ENCODE results near the gene FLII. TPM values are rescaled to one million over a fixed set of nuclear protein-coding genes. Genes with fewer than 3 reads are reported as not detected.

The FLII gene
- total and polyA plus RNA-seq, 3 donors from 2014 or later: 317 to 383 (median 351) TPM

DNA sequence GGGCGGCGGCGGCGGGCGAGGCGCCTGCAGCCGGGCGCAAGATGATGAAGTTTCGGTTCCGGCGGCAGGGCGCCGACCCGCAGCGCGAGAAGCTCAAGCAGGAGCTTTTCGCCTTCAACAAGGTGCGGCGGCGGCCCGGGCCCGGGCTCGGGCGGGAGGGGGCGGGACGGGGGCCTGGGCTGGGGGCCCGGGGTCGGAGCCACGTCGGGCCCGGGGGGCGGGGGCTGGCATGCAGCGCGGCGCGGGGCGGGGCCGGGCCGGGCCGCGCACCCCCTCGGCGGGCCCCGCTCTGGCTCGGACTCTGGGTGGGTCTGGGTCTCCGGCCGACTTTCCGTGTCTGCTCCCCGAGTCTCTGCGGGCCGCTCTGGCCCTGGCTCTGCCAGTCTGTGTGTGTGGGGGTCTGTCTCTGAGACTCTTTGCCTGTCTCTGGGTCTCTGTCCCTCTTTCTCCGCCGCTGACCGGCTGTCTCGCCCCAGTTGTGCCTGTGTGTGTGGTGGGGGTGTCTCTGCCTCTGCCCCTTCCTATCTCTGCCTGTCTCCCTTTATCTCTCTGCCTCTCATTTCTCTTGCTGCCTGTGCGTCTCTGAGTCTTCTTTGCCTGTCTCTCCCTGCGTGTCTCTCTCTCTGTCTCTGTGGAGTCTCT lies 32.8 kb downstream of the FLII start:
- H3K4me1 ChIP-seq: peaks cover 22% of the 10 kb centered on the region

DNA sequence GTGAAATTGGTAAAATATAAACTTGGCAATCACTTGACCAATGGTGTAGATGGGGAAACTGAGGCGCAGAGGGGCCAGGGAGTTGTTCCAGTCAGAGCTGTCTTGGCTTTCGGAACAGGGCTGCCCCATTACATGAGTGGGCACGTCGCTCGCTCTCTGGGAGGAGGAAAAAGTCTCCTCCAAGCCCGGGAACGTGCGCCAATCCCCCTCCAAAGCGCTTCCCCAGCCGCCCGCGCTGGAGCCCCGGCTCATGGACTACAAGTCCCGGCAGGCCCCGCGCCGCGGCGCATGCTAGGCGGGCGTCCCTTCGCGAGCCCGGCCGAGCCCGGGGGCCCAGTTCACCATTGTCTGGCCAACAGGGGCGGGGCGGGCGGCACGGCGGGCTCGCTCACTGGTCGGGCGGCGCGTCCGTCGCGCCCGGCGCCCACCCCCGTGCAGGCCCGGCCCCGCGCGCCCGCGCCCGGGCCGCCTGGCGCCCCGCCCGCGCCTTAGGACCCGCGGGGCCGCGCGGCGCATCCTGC lies 33.4 kb downstream of the FLII start, which contains the start of gene LLGL1:
Gene LLGL1 (plus strand): TSS at position 515 of the 521 bp plus-strand sequence. CDS start 48 bp downstream, outside the sequence.
- H3K4me3 ChIP-seq: peak within 1 kb of the TSS; percentile 60 to 62
- intact Hi-C loops (cut with DNase I; ENCODE audit: low total_unique reads): no loop called here
- TF ChIP-seq, protein P1, sequence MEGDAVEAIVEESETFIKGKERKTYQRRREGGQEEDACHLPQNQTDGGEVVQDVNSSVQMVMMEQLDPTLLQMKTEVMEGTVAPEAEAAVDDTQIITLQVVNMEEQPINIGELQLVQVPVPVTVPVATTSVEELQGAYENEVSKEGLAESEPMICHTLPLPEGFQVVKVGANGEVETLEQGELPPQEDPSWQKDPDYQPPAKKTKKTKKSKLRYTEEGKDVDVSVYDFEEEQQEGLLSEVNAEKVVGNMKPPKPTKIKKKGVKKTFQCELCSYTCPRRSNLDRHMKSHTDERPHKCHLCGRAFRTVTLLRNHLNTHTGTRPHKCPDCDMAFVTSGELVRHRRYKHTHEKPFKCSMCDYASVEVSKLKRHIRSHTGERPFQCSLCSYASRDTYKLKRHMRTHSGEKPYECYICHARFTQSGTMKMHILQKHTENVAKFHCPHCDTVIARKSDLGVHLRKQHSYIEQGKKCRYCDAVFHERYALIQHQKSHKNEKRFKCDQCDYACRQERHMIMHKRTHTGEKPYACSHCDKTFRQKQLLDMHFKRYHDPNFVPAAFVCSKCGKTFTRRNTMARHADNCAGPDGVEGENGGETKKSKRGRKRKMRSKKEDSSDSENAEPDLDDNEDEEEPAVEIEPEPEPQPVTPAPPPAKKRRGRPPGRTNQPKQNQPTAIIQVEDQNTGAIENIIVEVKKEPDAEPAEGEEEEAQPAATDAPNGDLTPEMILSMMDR (IDR thresholded peaks at IDR 0.05): no peak
- no peak for TF ChIP-seq POLR2A (IDR thresholded peaks at IDR 0.05)
- peak within 1 kb of the TSS; percentile 64 to 84 for H3K27ac ChIP-seq
- H3K4me1 ChIP-seq: peaks cover 22% of the 10 kb centered on the region
- no peaks in the 10 kb centered on the region for H3K27me3 ChIP-seq
- no peaks in the 10 kb centered on the region for H3K9me3 ChIP-seq
- no peaks in the 10 kb centered on the region for H3K36me3 ChIP-seq (ENCODE audit: low read depth, missing control alignments)
- 0 to 1% methylated on average over 5 to 54 of the region's 60 CpGs for WGBS, 2 donors
- peak; percentile 98 for DNase-seq

More for the DNA sequence above, 32.8 kb downstream of the FLII start:
- H3K9me3 ChIP-seq: no peaks in the 10 kb centered on the region
- peak overlapping the region in 1 of 2 donors; percentile 66 for H3K27ac ChIP-seq
- peak overlapping the region; percentile 60 to 62 for H3K4me3 ChIP-seq
- no peaks in the 10 kb centered on the region for H3K36me3 ChIP-seq (ENCODE audit: low read depth, missing control alignments)
- WGBS, 2 donors: 0 to 1% methylated on average over 6 to 14 of the region's 57 CpGs
- intact Hi-C loops (cut with DNase I; ENCODE audit: low total_unique reads): no loop called here
- no peaks in the 10 kb centered on the region for H3K27me3 ChIP-seq
- TF ChIP-seq POLR2A (IDR thresholded peaks at IDR 0.05): no peak
- TF ChIP-seq, protein P1 (IDR thresholded peaks at IDR 0.05): no peak
- DNase-seq: no peak

DNA sequence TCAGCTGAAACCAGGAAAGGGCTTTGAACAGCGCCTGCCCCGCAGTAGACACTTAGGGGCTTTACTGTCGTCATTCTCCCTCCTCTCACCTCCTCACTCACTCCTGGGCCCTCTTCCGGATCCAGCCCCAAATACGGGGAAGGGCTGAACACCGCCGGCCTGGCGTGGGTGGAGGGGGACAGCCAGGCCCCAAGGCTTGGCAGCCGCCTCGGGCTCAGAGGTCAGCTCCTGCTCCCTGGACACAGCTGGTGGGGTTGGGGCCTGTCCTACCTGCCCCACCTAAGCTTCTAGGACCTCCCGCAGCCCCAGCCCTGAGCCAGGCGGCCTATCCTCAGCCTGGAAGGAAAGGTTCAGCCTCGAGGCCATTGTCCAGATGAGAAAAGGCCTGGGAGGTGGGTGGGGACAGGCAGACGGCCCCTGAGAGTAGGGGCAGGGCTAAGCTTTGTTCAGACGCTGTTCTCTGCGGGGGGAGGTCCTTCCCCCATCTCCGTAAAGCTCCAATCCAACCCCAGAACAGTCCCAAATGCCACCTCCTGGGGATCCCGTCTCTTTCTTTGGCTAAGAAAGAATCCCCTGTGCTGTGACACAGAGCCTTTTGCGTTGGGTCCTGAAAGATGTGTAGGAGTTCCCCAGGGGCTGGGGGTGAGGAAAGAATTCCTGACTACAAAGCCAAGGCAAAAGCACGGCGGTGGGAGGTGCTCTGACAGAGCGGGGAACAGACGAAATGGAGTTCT lies 34.0 kb downstream of the FLII start:
- TF ChIP-seq, protein P1 (IDR thresholded peaks at IDR 0.05): no peak
- TF ChIP-seq POLR2A (IDR thresholded peaks at IDR 0.05): no peak
- 16 to 22% methylated on average over 17 to 23 of the region's 23 CpGs for WGBS, 2 donors
- H3K36me3 ChIP-seq (ENCODE audit: low read depth, missing control alignments): no peaks in the 10 kb centered on the region
- no peaks in the 10 kb centered on the region for H3K27me3 ChIP-seq
- peaks cover 22% of the 10 kb centered on the region for H3K4me1 ChIP-seq
- H3K4me3 ChIP-seq: peak overlapping the region; percentile 15 to 46
- H3K27ac ChIP-seq: peak overlapping the region; percentile 64 to 84
- peak; percentile 52 for DNase-seq
- H3K9me3 ChIP-seq: no peaks in the 10 kb centered on the region
- intact Hi-C loops (cut with DNase I; ENCODE audit: low total_unique reads): no loop called here

DNA sequence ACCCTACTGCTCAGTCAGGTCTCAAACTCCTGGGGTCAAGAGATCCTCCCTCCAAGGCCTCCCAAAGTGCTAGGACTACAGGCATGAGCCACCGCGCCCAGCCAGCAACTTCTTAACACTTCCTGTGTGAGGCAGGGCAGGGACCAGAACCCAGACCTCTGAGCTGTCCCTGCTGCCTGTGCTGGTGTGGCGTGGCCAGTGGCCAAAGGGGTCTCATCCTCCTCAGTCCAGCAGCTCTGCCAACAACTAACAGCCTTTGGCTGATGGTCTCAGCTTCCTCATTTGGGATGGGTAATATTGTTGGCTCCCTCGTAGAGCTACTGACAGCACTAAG lies 34.5 kb downstream of the FLII start:
- intact Hi-C loops (cut with DNase I; ENCODE audit: low total_unique reads): no loop called here
- Histone ChIP-seq H3K4me1 (peaks cover 24% of the 10 kb centered on the region), H3K4me3 (peak overlapping the region in 1 of 2 donors; percentile 46), H3K27ac (peak overlapping the region; percentile 64 to 84), H3K36me3 (ENCODE audit: low read depth, missing control alignments) (no peaks in the 10 kb centered on the region), H3K9me3 (no peaks in the 10 kb centered on the region), H3K27me3 (no peaks in the 10 kb centered on the region)
- 76 to 85% methylated on average over 4 of the region's 4 CpGs for WGBS, 2 donors
- TF ChIP-seq POLR2A (IDR thresholded peaks at IDR 0.05): no peak
- TF ChIP-seq, protein P1 (IDR thresholded peaks at IDR 0.05): no peak
- no peak for DNase-seq
